HEK293T (cell line): Measurements from ENCODE around the gene PTP4A2.

ENCODE experiments used
- ARNT ChIP-seq: fragments of 450-650 bp; IDR thresholded peaks from 2 replicates; pipeline ENCODE4 v1.6.1; 2017; ENCODE audit warnings: mild to moderate bottlenecking
- BHLHE40 ChIP-seq: fragments of 450-650 bp; IDR thresholded peaks from 2 replicates; pipeline ENCODE4 v1.6.1; 2016; ENCODE audit warnings: mild to moderate bottlenecking, moderate library complexity, borderline replicate concordance
- CTBP1 ChIP-seq: fragments of 450-650 bp; IDR thresholded peaks from 2 replicates; pipeline ENCODE4 v1.6.1; 2016; ENCODE audit warnings: borderline replicate concordance
- ELF4 ChIP-seq: fragments of 450-650 bp; IDR thresholded peaks from 2 replicates; pipeline ENCODE4 v1.6.1; 2017; ENCODE audit warnings: antibody characterized with exemption
- FOXA1 ChIP-seq: fragments of 450-650 bp; IDR thresholded peaks from 2 replicates; pipeline ENCODE4 v1.6.1; 2016; ENCODE audit warnings: mild to moderate bottlenecking
- FOXK2 ChIP-seq: fragments of 450-650 bp; IDR thresholded peaks from 2 replicates; pipeline ENCODE4 v1.6.1; 2016; ENCODE audit warnings: mild to moderate bottlenecking
- FOXM1 ChIP-seq: fragments of 450-650 bp; IDR thresholded peaks from 2 replicates; pipeline ENCODE4 v1.6.1; 2017; ENCODE audit warnings: mild to moderate bottlenecking, borderline replicate concordance
- HDGF ChIP-seq: fragments of 450-650 bp; IDR thresholded peaks from 2 replicates; pipeline ENCODE4 v1.6.1; 2017; ENCODE audit warnings: antibody characterized with exemption, borderline replicate concordance
- NFRKB ChIP-seq: fragments of 450-650 bp; IDR thresholded peaks from 2 replicates; pipeline ENCODE4 v1.6.1; 2016; ENCODE audit warnings: mild to moderate bottlenecking, moderate library complexity
- PKNOX1 ChIP-seq: fragments of 450-650 bp; IDR thresholded peaks from 2 replicates; pipeline ENCODE4 v1.6.1; 2016
- SP1 ChIP-seq: fragments of 450-650 bp; IDR thresholded peaks from 2 replicates; pipeline ENCODE4 v1.6.1; 2017
- TARDBP ChIP-seq: fragments of 450-650 bp; IDR thresholded peaks from 2 replicates; pipeline ENCODE4 v1.6.1; 2016

- TF ChIP-seq NFRKB (no peak), BHLHE40 (no peak), FOXM1 (no peak), SP1 (no peak), TARDBP (no peak), FOXA1 (no peak), CTBP1 (no peak), FOXK2 (no peak), PKNOX1 (no peak), ELF4 (no peak), ARNT (no peak), HDGF (no peak)
Observed at GRCh38 chr1:31951276-31951675, 13.1 kb upstream of the PTP4A2 start.
